NB4 (cell line): ENCODE data around the gene CTNNA2.

Experiments
- MAX ChIP-seq: IDR thresholded peaks from 2 replicates; pipeline ENCODE4 v1.6.1; 2011; ENCODE audit warnings: low read depth, low read length
- MYC ChIP-seq: IDR thresholded peaks from 2 replicates; pipeline ENCODE4 v1.6.1; 2011; ENCODE audit warnings: low read depth, low read length
- POLR2A ChIP-seq: IDR thresholded peaks from 2 replicates; pipeline ENCODE4 v1.6.1; 2011; ENCODE audit warnings: mild to moderate bottlenecking; ENCODE audit not compliant: insufficient read length; ENCODE audit errors: extremely low read depth
- TF ChIP-seq, protein P1 (sequence below): IDR thresholded peaks from one replicate; pipeline ENCODE4 v1.5.1; 2012; ENCODE audit warnings: low read depth, low read length

- TF ChIP-seq POLR2A (no peak), MAX (no peak), MYC (no peak)
- TF ChIP-seq, protein P1, sequence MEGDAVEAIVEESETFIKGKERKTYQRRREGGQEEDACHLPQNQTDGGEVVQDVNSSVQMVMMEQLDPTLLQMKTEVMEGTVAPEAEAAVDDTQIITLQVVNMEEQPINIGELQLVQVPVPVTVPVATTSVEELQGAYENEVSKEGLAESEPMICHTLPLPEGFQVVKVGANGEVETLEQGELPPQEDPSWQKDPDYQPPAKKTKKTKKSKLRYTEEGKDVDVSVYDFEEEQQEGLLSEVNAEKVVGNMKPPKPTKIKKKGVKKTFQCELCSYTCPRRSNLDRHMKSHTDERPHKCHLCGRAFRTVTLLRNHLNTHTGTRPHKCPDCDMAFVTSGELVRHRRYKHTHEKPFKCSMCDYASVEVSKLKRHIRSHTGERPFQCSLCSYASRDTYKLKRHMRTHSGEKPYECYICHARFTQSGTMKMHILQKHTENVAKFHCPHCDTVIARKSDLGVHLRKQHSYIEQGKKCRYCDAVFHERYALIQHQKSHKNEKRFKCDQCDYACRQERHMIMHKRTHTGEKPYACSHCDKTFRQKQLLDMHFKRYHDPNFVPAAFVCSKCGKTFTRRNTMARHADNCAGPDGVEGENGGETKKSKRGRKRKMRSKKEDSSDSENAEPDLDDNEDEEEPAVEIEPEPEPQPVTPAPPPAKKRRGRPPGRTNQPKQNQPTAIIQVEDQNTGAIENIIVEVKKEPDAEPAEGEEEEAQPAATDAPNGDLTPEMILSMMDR, result no peak
Measured at GRCh38 chr2:80322958-80323357, 810.1 kb downstream of the CTNNA2 start.
